GM12878 (cell line): ENCODE measurements around the gene REXO1. TPM values are rescaled to one million over a fixed set of nuclear protein-coding genes. Genes with fewer than 3 reads are reported as not detected.

Source experiments
- ATAC-seq: fragments of 200-7000 bp; cut with Tn5 transposase; 3 replicates; pipeline ENCODE4 v1.9.1; 2020; ENCODE audit warnings: mild to moderate bottlenecking, moderate library complexity
- BruUV-seq: library from RNA; stranded (reverse); fragments of 400-500 nt; replicated peaks from 2 replicates; lab custom pipeline; 2021; lab: Mats Ljungman, UMichigan
- CTCF ChIA-PET: fragments of 300-600 bp; sonication (Branson Sonifier 250); formaldehyde crosslinking; extraction: SDS; loops from one replicate; lab custom pipeline; 2021; ENCODE audit warnings: inconsistent platforms; lab: Yijun Ruan, JAX
- POLR2A ChIA-PET: fragments of 350-600 bp; formaldehyde crosslinking; extraction: SDS; loops from one replicate; lab custom pipeline; 2021; ENCODE audit warnings: inconsistent platforms; lab: Charles Lee
- RAD21 ChIA-PET: fragments of 300-600 bp; sonication (Branson Sonifier 250); formaldehyde crosslinking; loops from one replicate; lab custom pipeline; 2023; ENCODE audit warnings: antibody characterized with exemption; ENCODE audit not compliant: unreplicated experiment; lab: Charles Lee
- SMC1A ChIA-PET: fragments of 300-600 bp; sonication (Branson Sonifier 250); formaldehyde crosslinking; loops from one replicate; lab custom pipeline; 2023; ENCODE audit not compliant: unreplicated experiment, uncharacterized antibody; lab: Charles Lee
- DNase-seq: peaks from one replicate; pipeline ENCODE4 v3.0.0-alpha.2; 2011; ENCODE audit warnings: low read depth, low spot score
- FAIRE-seq: peaks from 3 replicates; lab custom pipeline; 2011; peaks lifted over from hg19 to GRCh38; lab: Jason Lieb, UNC
- H2AFZ ChIP-seq: 2 replicates; pipeline ENCODE4 v1.6.0; 2011; ENCODE audit warnings: low read depth, low read length, control low read depth; ENCODE audit not compliant: control insufficient read depth
- H3K27ac ChIP-seq: 2 replicates; pipeline ENCODE4 v1.5.1; 2011; ENCODE audit warnings: control low read depth; ENCODE audit not compliant: control insufficient read depth, insufficient read depth
- H3K27me3 ChIP-seq, 2 experiments: replicated peaks in 1 of 2; 2 replicates each; pipeline versions ENCODE4 v1.6.0 to v1.6.1; 2011; ENCODE audit warnings: low read length in 1 of 2; ENCODE audit not compliant: control insufficient read depth in 2 of 2, insufficient read depth in 2 of 2
- H3K36me3 ChIP-seq, 2 experiments: 2 replicates each; pipeline ENCODE4 v1.5.1; 2011; ENCODE audit warnings: low read length in 1 of 2; ENCODE audit not compliant: control insufficient read depth in 2 of 2, insufficient read depth in 2 of 2
- H3K4me1 ChIP-seq: 2 replicates; pipeline ENCODE4 v1.6.1; 2011; ENCODE audit warnings: mild to moderate bottlenecking, low read length, moderate library complexity, mixed read lengths; ENCODE audit not compliant: control insufficient read depth, insufficient read depth
- H3K4me2 ChIP-seq: 2 replicates; pipeline ENCODE4 v1.6.0; 2011; ENCODE audit warnings: control low read depth; ENCODE audit not compliant: control insufficient read depth, insufficient read depth
- H3K4me3 ChIP-seq: fragments of 200-600 bp; sonication (generic); 2 replicates; pipeline ENCODE4 v1.5.1; 2016
- H3K79me2 ChIP-seq: 2 replicates; pipeline ENCODE4 v1.6.0; 2011; ENCODE audit warnings: low read length; ENCODE audit not compliant: control insufficient read depth, insufficient read depth
- H3K9ac ChIP-seq: 2 replicates; pipeline ENCODE4 v1.8.0; 2011; ENCODE audit warnings: low read length, control low read depth, mixed read lengths; ENCODE audit not compliant: control insufficient read depth, insufficient read depth
- H3K9me3 ChIP-seq: replicated peaks from 3 replicates; pipeline ENCODE4 v1.5.1; 2011; ENCODE audit warnings: mild to moderate bottlenecking, low read length; ENCODE audit not compliant: control insufficient read depth, insufficient read depth
- H4K20me1 ChIP-seq: 2 replicates; pipeline ENCODE4 v1.6.0; 2011; ENCODE audit not compliant: control insufficient read depth, insufficient read depth
- ASH2L ChIP-seq: fragments of 300-600, 200-600 bp; sonication (generic); IDR thresholded peaks from 2 replicates; pipeline ENCODE4 v1.6.1; 2017; ENCODE audit warnings: low read depth, mild to moderate bottlenecking, borderline replicate concordance
- CHD4 ChIP-seq: fragments of 200-600 bp; sonication (generic); IDR thresholded peaks from 2 replicates; pipeline ENCODE4 v1.6.1; 2016; ENCODE audit warnings: mild to moderate bottlenecking
- DPF2 ChIP-seq: fragments of 450-650 bp; IDR thresholded peaks from 2 replicates; pipeline ENCODE4 v1.6.1; 2017; ENCODE audit warnings: mild to moderate bottlenecking
- FOS ChIP-seq: IDR thresholded peaks from 3 replicates; pipeline ENCODE4 v1.6.1; 2011; ENCODE audit warnings: borderline replicate concordance; ENCODE audit not compliant: insufficient read length; ENCODE audit errors: extremely low read depth
- HDAC2 ChIP-seq: fragments of 200-600 bp; sonication (generic); IDR thresholded peaks from 2 replicates; pipeline ENCODE4 v1.6.1; 2017
- HDAC6 ChIP-seq: fragments of 200-600 bp; sonication (generic); IDR thresholded peaks from one replicate; pipeline ENCODE4 v1.8.0; 2017; ENCODE audit warnings: antibody characterized with exemption; ENCODE audit not compliant: unreplicated experiment
- NFYB ChIP-seq: IDR thresholded peaks from 2 replicates; pipeline ENCODE4 v1.6.1; 2011; ENCODE audit warnings: low read depth, mild to moderate bottlenecking, low read length, improper control_type of control experiment, moderate library complexity; ENCODE audit not compliant: insufficient read depth
- SUZ12 ChIP-seq: fragments of 200-600 bp; sonication (generic); IDR thresholded peaks from one replicate; pipeline ENCODE4 v1.6.1; 2018; ENCODE audit warnings: antibody characterized with exemption, mild to moderate bottlenecking; ENCODE audit not compliant: unreplicated experiment
- WGBS: methylation state at CpG from one replicate; pipeline ENCODE4 v1.1.6; 2016; ENCODE audit warnings: low lambda C conversion rate; ENCODE audit not compliant: insufficient replicate concordance, insufficient coverage; ENCODE audit errors: missing lambda C conversion rate; 5-methylcytosine and 5-hydroxymethylcytosine counted together
- in situ Hi-C: fragments of 300-500 bp; cut with MboI; formaldehyde crosslinking; loops from 9 replicates; pipeline ENCODE4 v1.14.3; 2018; ENCODE audit warnings: mixed read lengths
- intact Hi-C: fragments of 100-400 bp; cut with micrococcal nuclease; formaldehyde crosslinking; loops from one replicate; pipeline ENCODE4 v1.14.2; 2022; ENCODE audit not compliant: unreplicated experiment
- polyA plus RNA-seq, 11 experiments: library from polyadenylated mRNA; depleted of rRNA in 4 of 11; unstranded in 6 of 11; stranded (reverse) in 5 of 11; fragments of >200 nt; fragmentation: Nextera tagmentation in 4 of 11; fragmentation: Illumina TruSeq in 1 of 11; extraction: Ambion mirVana in 4 of 11; extraction: Trizol in 1 of 11; gene quantifications; 1 replicate in 1 of 11; 2 replicates in 10 of 11; pipeline versions ENCODE4 v1.2.1 to v1.2.3, GENCODE V29; 2011 to 2016; ENCODE audit warnings: inconsistent platforms in 2 of 11, missing spikeins in 2 of 11, low read depth in 1 of 11
- total RNA-seq, 4 experiments: library from RNA; depleted of rRNA in 3 of 4; stranded (reverse); fragments of >200 nt in 3 of 4; fragmentation: Illumina TruSeq in 1 of 4; extraction: Trizol in 1 of 4; gene quantifications; 2 replicates each; pipeline versions ENCODE4 v1.2.1 to v1.2.3, GENCODE V29; 2013 to 2021
- TF ChIP-seq, protein P1 (sequence below): fragments of 450-650 bp; formaldehyde crosslinking; IDR thresholded peaks from 2 replicates; pipeline ENCODE4 v1.4.0; 2022; ENCODE audit warnings: mild to moderate bottlenecking, moderate library complexity

Gene REXO1
- total and polyA plus RNA-seq, 10 of the 15 experiments (the other 5 are each of a cell fraction or from before 2014, with no cell fraction given) = 0.03 to 45.2 (median 8.4) TPM

DNA sequence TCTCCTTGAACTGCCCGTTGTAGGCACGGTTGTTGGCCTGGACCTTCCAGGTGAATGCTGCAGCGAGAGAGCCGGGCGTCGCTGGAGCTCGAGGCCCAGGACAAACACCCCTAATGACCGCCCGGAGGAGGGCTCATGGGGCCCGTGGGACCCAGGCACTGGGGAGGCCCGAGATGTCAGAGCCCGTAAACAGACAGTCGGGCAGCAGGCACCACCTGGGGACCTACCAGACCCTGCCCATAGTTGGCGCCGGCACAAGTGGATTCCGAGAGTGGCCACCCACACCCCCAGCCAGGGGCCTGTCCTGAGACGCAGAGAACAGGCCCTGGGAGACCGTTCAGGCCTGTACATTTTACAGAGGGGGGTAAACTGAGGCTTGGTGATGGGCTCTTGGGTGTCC is 38.6 kb downstream of the REXO1 start:
- Histone ChIP-seq H3K79me2 (no peaks in the 10 kb centered on the region), H3K27ac (no peak overlapping the region), H3K4me1 (peaks cover 3% of the 10 kb centered on the region; the same call in 1 of the 2 replicates), H3K9ac (no peak overlapping the region), H3K4me2 (no peak overlapping the region), H4K20me1 (no peaks in the 10 kb centered on the region), H2AFZ (no peak overlapping the region), H3K27me3 (no peaks in the 10 kb centered on the region), H3K4me3 (no peak overlapping the region), H3K9me3 (no peaks in the 10 kb centered on the region), H3K36me3 (no peaks in the 10 kb centered on the region)
- no peak for ATAC-seq
- in situ Hi-C loops (no loop called here), intact Hi-C loops (no loop called here)
- FAIRE-seq = no peak
- ChIA-PET POLR2A (no interaction called here), SMC1A (no interaction called here), CTCF (interaction anchor here (0.6 kb wide), 1 partner anchor 497 kb away, joined by 4 read pairs; no protein-coding TSS in a partner anchor), RAD21 (interaction anchor here (1.0 kb wide), 1 partner anchor 219 kb away, joined by 3 read pairs; no protein-coding TSS in a partner anchor)
- WGBS = 68% methylated on average over 18 of the region's 18 CpGs
- DNase-seq = no peak
- TF ChIP-seq HDAC2 (no peak), HDAC6 (no peak), DPF2 (no peak), FOS (no peak)
- no TSS peak for BruUV-seq

DNA sequence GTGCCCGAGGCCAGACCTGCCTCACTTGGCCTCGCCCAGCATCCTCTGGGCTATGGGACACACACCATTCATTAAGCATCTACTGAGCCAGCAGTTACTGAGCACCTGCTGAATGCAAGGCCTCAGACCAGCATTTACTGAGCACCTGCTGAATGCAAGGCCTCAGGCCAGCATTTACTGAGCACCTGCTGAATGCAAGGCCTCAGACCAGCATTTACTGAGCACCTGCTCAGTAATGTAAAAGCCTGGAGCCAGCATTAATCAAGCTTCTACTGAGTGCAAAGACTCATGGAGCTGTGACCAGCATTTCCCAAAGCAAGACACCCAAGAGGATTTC is 39.9 kb downstream of the REXO1 start:
- no peak overlapping the region for H2AFZ ChIP-seq
- CTCF ChIA-PET = no interaction called here
- H3K9ac ChIP-seq = no peak overlapping the region
- H3K4me2 ChIP-seq = no peak overlapping the region
- DNase-seq (no peak), FAIRE-seq (no peak), ATAC-seq (no peak)
- H3K4me1 ChIP-seq = peaks cover 2% of the 10 kb centered on the region; the same call in 1 of the 2 replicates
- no peak overlapping the region for H3K4me3 ChIP-seq
- TF ChIP-seq ASH2L (no peak), CHD4 (no peak), SUZ12 (no peak), NFYB (no peak)
- TF ChIP-seq, protein P1, sequence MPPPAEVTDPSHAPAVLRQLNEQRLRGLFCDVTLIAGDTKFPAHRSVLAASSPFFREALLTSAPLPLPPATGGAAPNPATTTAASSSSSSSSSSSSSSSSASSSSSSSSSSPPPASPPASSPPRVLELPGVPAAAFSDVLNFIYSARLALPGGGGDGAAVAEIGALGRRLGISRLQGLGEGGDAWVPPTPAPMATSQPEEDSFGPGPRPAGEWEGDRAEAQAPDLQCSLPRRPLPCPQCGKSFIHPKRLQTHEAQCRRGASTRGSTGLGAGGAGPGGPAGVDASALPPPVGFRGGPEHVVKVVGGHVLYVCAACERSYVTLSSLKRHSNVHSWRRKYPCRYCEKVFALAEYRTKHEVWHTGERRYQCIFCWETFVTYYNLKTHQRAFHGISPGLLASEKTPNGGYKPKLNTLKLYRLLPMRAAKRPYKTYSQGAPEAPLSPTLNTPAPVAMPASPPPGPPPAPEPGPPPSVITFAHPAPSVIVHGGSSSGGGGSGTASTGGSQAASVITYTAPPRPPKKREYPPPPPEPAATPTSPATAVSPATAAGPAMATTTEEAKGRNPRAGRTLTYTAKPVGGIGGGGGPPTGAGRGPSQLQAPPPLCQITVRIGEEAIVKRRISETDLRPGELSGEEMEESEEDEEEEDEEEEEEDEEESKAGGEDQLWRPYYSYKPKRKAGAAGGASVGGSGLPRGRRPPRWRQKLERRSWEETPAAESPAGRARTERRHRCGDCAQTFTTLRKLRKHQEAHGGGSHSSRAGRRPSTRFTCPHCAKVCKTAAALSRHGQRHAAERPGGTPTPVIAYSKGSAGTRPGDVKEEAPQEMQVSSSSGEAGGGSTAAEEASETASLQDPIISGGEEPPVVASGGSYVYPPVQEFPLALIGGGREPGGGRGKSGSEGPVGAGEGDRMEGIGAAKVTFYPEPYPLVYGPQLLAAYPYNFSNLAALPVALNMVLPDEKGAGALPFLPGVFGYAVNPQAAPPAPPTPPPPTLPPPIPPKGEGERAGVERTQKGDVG (CRISPR knock-in tag) = no peak
- no peaks in the 10 kb centered on the region for H3K36me3 ChIP-seq
- RAD21 ChIA-PET = interaction anchor here (1.4 kb wide), 1 partner anchor 262 kb away, joined by 3 read pairs; no protein-coding TSS in a partner anchor
- in situ Hi-C loops (no loop called here), intact Hi-C loops (no loop called here)
- WGBS = 13% methylated on average over 2 of the region's 2 CpGs
- H3K27me3 ChIP-seq = no peaks in the 10 kb centered on the region
- H3K9me3 ChIP-seq = no peaks in the 10 kb centered on the region
- no peak overlapping the region for H3K27ac ChIP-seq
- no TSS peak for BruUV-seq
- SMC1A ChIA-PET = no interaction called here
- H3K79me2 ChIP-seq = no peaks in the 10 kb centered on the region
- POLR2A ChIA-PET = no interaction called here
- H4K20me1 ChIP-seq = no peaks in the 10 kb centered on the region
